ENCODE data around the gene MYO1D.

MYO1D gene

GRCh38 chr17:32625971-32626370 is 251.0 kb downstream of the MYO1D start:
- no peak for DNase-seq (ENCODE audit: low read depth in 2 of 2)

- no peak for DNase-seq (ENCODE audit: low read depth in 2 of 2)
Observed at GRCh38 chr17:32623196-32623595, 253.7 kb downstream of the MYO1D start.

- DNase-seq (ENCODE audit: low read depth in 2 of 2) = no peak
Observed at GRCh38 chr17:32622540-32622939, 254.4 kb downstream of the MYO1D start.

- DNase-seq (ENCODE audit: low read depth in 2 of 2) = no peak
Observed at GRCh38 chr17:32621612-32622312, 255.2 kb downstream of the MYO1D start.

GRCh38 chr17:32615326-32615725 is 261.6 kb downstream of the MYO1D start:
- DNase-seq (ENCODE audit: low read depth in 2 of 2) = no peak

- DNase-seq (ENCODE audit: low read depth in 2 of 2) = no peak
Observed at GRCh38 chr17:32610943-32611342, 266.0 kb downstream of the MYO1D start.

GRCh38 chr17:32609884-32610650 is 266.9 kb downstream of the MYO1D start:
- DNase-seq (ENCODE audit: low read depth in 2 of 2) = no peak

- no peak for DNase-seq (ENCODE audit: low read depth in 2 of 2)
Observed at GRCh38 chr17:32609085-32609484, 267.8 kb downstream of the MYO1D start.

GRCh38 chr17:32608267-32608666 is 268.7 kb downstream of the MYO1D start:
- no peak for DNase-seq (ENCODE audit: low read depth in 2 of 2)

GRCh38 chr17:32604966-32605365 is 272.0 kb downstream of the MYO1D start:
- no peak for DNase-seq (ENCODE audit: low read depth in 2 of 2)

- no peak for DNase-seq (ENCODE audit: low read depth in 2 of 2)
Observed at GRCh38 chr17:32602396-32602795, 274.5 kb downstream of the MYO1D start.

GRCh38 chr17:32601866-32602265 is 275.1 kb downstream of the MYO1D start:
- DNase-seq (ENCODE audit: low read depth in 2 of 2) = no peak

GRCh38 chr17:32596628-32597027 is 280.3 kb downstream of the MYO1D start:
- DNase-seq (ENCODE audit: low read depth in 2 of 2) = no peak

GRCh38 chr17:32596206-32596605 is 280.7 kb downstream of the MYO1D start:
- DNase-seq (ENCODE audit: low read depth in 2 of 2) = no peak

GRCh38 chr17:32593003-32593402 is 283.9 kb downstream of the MYO1D start:
- DNase-seq (ENCODE audit: low read depth in 2 of 2) = no peak

GRCh38 chr17:32591405-32591804 is 285.5 kb downstream of the MYO1D start:
- no peak for DNase-seq (ENCODE audit: low read depth in 2 of 2)

- no peak for DNase-seq (ENCODE audit: low read depth in 2 of 2)
Observed at GRCh38 chr17:32590974-32591373, 285.9 kb downstream of the MYO1D start.

GRCh38 chr17:32588982-32589381 is 287.9 kb downstream of the MYO1D start:
- no peak for DNase-seq (ENCODE audit: low read depth in 2 of 2)

- DNase-seq (ENCODE audit: low read depth in 2 of 2) = no peak
Observed at GRCh38 chr17:32588135-32588534, 288.8 kb downstream of the MYO1D start.

- peak; percentile 57 to 58 for DNase-seq (ENCODE audit: low read depth in 2 of 2)
Observed at GRCh38 chr17:32586666-32587065, 290.3 kb downstream of the MYO1D start.

GRCh38 chr17:32584792-32585191 is 292.1 kb downstream of the MYO1D start:
- DNase-seq (ENCODE audit: low read depth in 2 of 2) = peak; percentile 59 to 67

- no peak for DNase-seq (ENCODE audit: low read depth in 2 of 2)
Observed at GRCh38 chr17:32583053-32583452, 293.9 kb downstream of the MYO1D start.

GRCh38 chr17:32575852-32576251 is 301.1 kb downstream of the MYO1D start:
- DNase-seq (ENCODE audit: low read depth in 2 of 2) = no peak

- no peak for DNase-seq (ENCODE audit: low read depth in 2 of 2)
Observed at GRCh38 chr17:32570081-32570396, 306.9 kb downstream of the MYO1D start.
